Neural cell (in vitro differentiated cells): ENCODE measurements around the gene GRM1. TPM values are rescaled to one million over a fixed set of nuclear protein-coding genes. Genes with fewer than 3 reads are reported as not detected.

ENCODE experiments used
- H2AFZ ChIP-seq: fragments of 200-600, 300-800 bp; sonication (generic), shearing (Covaris generic); 2 replicates; pipeline ENCODE4 v1.6.0; 2014; ENCODE audit warnings: low read depth, mild to moderate bottlenecking, antibody characterized with exemption, low read length, moderate library complexity
- H3F3A ChIP-seq: fragments of 200-600 bp; shearing (Covaris generic); 2 replicates; pipeline ENCODE4 v1.6.1; 2016; ENCODE audit warnings: mild to moderate bottlenecking, moderate library complexity, mixed read lengths, antibody characterized with exemption, low read length; ENCODE audit not compliant: insufficient read depth, poor library complexity, severe bottlenecking
- H3K27ac ChIP-seq: fragments of 200-600, 300-800 bp; sonication (generic), shearing (Covaris generic); 2 replicates; pipeline ENCODE4 v1.5.1; 2014; ENCODE audit warnings: mild to moderate bottlenecking, low read length, moderate library complexity
- H3K27me3 ChIP-seq: fragments of 300-800, 200-600 bp; sonication (generic), shearing (Covaris generic); 2 replicates; pipeline ENCODE4 v1.6.0; 2014; ENCODE audit warnings: mild to moderate bottlenecking, low read depth, low read length, moderate library complexity; ENCODE audit not compliant: insufficient read depth
- H3K36me3 ChIP-seq: fragments of 300-800, 200-600 bp; sonication (generic), shearing (Covaris generic); 2 replicates; pipeline ENCODE4 v1.5.1; 2014; ENCODE audit warnings: mild to moderate bottlenecking, antibody characterized with exemption, low read length, moderate library complexity; ENCODE audit not compliant: insufficient read depth
- H3K4me2 ChIP-seq: fragments of 300-800, 200-600 bp; sonication (generic), shearing (Covaris generic); 2 replicates; pipeline ENCODE4 v1.6.0; 2014; ENCODE audit warnings: mild to moderate bottlenecking, low read length
- H3K4me3 ChIP-seq: fragments of 300-800, 200-600 bp; sonication (generic), shearing (Covaris generic); 2 replicates; pipeline ENCODE4 v1.5.1; 2014; ENCODE audit warnings: mild to moderate bottlenecking, low read length, moderate library complexity
- H3K79me2 ChIP-seq: fragments of 200-600 bp; shearing (Covaris generic); replicated peaks from 2 replicates; pipeline ENCODE4 v1.6.0; 2014; ENCODE audit warnings: mild to moderate bottlenecking, low read length, moderate library complexity; ENCODE audit not compliant: insufficient read depth
- H3K9ac ChIP-seq: fragments of 300-800, 200-600 bp; sonication (generic), shearing (Covaris generic); 2 replicates; pipeline ENCODE4 v1.6.1; 2016; ENCODE audit warnings: mild to moderate bottlenecking, low read length, mixed read lengths
- H3K9me2 ChIP-seq: fragments of 200-600 bp; shearing (Covaris generic); 2 replicates; pipeline ENCODE4 v1.6.1; 2016; ENCODE audit warnings: mild to moderate bottlenecking, low read length, mixed read lengths; ENCODE audit not compliant: insufficient read depth
- H3K9me3 ChIP-seq: fragments of 200-600, 300-800 bp; sonication (generic), shearing (Covaris generic); 2 replicates; pipeline ENCODE4 v1.6.1; 2016; ENCODE audit warnings: mild to moderate bottlenecking, mixed run types, low read length, moderate library complexity, mixed read lengths
- H4K20me1 ChIP-seq: fragments of 200-600 bp; shearing (Covaris generic); 2 replicates; pipeline ENCODE4 v1.6.1; 2016; ENCODE audit warnings: mild to moderate bottlenecking, mixed run types; ENCODE audit not compliant: insufficient read depth
- EP300 ChIP-seq: fragments of 450-650 bp; conservative IDR thresholded peaks from 2 replicates; pipeline ENCODE4 v1.6.1; 2014; ENCODE audit warnings: antibody characterized with exemption, mild to moderate bottlenecking, moderate library complexity; ENCODE audit not compliant: poor library complexity, severe bottlenecking
- EZH2 ChIP-seq: fragments of 200-600, 300-800 bp; shearing (Covaris generic), sonication (generic); IDR thresholded peaks from 2 replicates; pipeline ENCODE4 v1.6.1; 2014; ENCODE audit warnings: antibody characterized with exemption, low read length, borderline replicate concordance, mild to moderate bottlenecking; ENCODE audit not compliant: insufficient read depth, poor library complexity, severe bottlenecking
- MXI1 ChIP-seq: fragments of 450-650 bp; conservative IDR thresholded peaks from 2 replicates; pipeline ENCODE4 v1.6.1; 2014; ENCODE audit warnings: antibody characterized with exemption, mild to moderate bottlenecking; ENCODE audit not compliant: poor library complexity, severe bottlenecking
- POLR2AphosphoS5 ChIP-seq: IDR thresholded peaks from 2 replicates; pipeline ENCODE4 v1.6.1; 2012
- RAD21 ChIP-seq: fragments of 450-650 bp; conservative IDR thresholded peaks from 2 replicates; pipeline ENCODE4 v1.6.1; 2014; ENCODE audit warnings: antibody characterized with exemption, mild to moderate bottlenecking, moderate library complexity
- REST ChIP-seq: IDR thresholded peaks from 2 replicates; pipeline ENCODE4 v1.6.1; 2012; ENCODE audit warnings: borderline replicate concordance
- SMC3 ChIP-seq: fragments of 450-650 bp; conservative IDR thresholded peaks from 2 replicates; pipeline ENCODE4 v1.6.1; 2014; ENCODE audit warnings: antibody characterized with exemption, mild to moderate bottlenecking, moderate library complexity; ENCODE audit not compliant: poor library complexity
- TAF1 ChIP-seq: IDR thresholded peaks from 2 replicates; pipeline ENCODE4 v1.6.1; 2012; ENCODE audit warnings: low read depth
- polyA plus RNA-seq: library from polyadenylated mRNA; depleted of rRNA; stranded (reverse); fragments of >200 nt; gene quantifications from 2 replicates; pipeline ENCODE4 v1.2.3, GENCODE V29; 2014
- TF ChIP-seq, protein P1 (sequence below): fragments of 450-650 bp; IDR thresholded peaks from 2 replicates; pipeline ENCODE4 v1.5.1; 2014; ENCODE audit warnings: antibody characterized with exemption, mild to moderate bottlenecking, moderate library complexity; ENCODE audit not compliant: poor library complexity, severe bottlenecking

The GRM1 gene
- polyA plus RNA-seq, 1 donor from 2014 or later, result 2.9 TPM

DNA sequence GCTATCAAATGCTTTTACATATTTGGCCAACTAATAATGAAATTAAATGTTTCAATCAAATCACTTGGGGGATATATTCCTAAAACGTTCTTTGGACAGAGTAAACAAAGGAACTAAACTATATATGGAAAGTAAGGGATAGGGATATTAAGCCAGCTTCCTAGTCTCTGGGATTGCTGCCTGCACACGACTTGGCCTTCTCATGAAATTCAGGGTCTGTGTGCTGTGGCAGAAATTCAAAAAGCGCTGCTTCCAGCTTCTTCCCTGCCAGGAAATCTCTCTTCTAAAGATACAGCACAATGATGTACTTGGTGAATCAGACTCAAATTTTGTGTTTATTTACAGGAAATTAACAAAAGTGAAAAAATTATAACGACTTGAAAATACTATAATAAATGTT, 308.5 kb downstream of the GRM1 start:
- H3K9me3 ChIP-seq, result no peaks in the 10 kb centered on the region
- H3K27ac ChIP-seq, result no peak overlapping the region
- no peak overlapping the region for H3K9ac ChIP-seq
- no peaks in the 10 kb centered on the region for H3K36me3 ChIP-seq
- TF ChIP-seq, protein P1, sequence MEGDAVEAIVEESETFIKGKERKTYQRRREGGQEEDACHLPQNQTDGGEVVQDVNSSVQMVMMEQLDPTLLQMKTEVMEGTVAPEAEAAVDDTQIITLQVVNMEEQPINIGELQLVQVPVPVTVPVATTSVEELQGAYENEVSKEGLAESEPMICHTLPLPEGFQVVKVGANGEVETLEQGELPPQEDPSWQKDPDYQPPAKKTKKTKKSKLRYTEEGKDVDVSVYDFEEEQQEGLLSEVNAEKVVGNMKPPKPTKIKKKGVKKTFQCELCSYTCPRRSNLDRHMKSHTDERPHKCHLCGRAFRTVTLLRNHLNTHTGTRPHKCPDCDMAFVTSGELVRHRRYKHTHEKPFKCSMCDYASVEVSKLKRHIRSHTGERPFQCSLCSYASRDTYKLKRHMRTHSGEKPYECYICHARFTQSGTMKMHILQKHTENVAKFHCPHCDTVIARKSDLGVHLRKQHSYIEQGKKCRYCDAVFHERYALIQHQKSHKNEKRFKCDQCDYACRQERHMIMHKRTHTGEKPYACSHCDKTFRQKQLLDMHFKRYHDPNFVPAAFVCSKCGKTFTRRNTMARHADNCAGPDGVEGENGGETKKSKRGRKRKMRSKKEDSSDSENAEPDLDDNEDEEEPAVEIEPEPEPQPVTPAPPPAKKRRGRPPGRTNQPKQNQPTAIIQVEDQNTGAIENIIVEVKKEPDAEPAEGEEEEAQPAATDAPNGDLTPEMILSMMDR, result no peak
- TF ChIP-seq SMC3 (no peak), EP300 (no peak), MXI1 (no peak), TAF1 (no peak), RAD21 (no peak), REST (no peak), POLR2AphosphoS5 (no peak)
- H4K20me1 ChIP-seq, result no peaks in the 10 kb centered on the region
- H3K4me3 ChIP-seq, result no peak overlapping the region
- H3K4me2 ChIP-seq, result no peak overlapping the region
- no peaks in the 10 kb centered on the region for H3F3A ChIP-seq
- no peaks in the 10 kb centered on the region for H3K9me2 ChIP-seq
- no peaks in the 10 kb centered on the region for H3K27me3 ChIP-seq
- no peaks in the 10 kb centered on the region for H3K79me2 ChIP-seq
- no peak overlapping the region for H2AFZ ChIP-seq

DNA sequence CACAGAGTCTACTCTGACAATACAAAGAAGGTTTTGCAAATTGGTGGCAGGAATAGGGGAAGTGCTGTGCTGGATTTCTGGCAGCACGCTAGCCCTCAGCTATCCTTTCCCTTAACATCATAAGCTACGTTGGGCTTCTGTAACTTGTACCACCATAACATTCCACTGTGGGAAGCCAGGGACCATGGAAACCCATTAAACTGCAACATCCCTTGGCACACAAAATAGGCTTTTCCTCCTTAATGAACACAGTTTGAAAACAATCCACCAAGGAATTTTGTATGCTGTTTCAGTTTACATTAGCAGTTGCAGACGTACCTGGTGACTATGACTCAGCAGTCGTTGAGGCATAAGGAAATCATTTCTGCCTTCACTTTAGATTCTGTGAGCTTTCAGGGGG, 310.9 kb downstream of the GRM1 start:
- Histone ChIP-seq H3K27me3 (no peaks in the 10 kb centered on the region), H4K20me1 (no peaks in the 10 kb centered on the region), H2AFZ (no peak overlapping the region), H3K4me3 (no peak overlapping the region), H3K79me2 (no peaks in the 10 kb centered on the region), H3K27ac (no peak overlapping the region), H3F3A (no peaks in the 10 kb centered on the region), H3K9me2 (no peaks in the 10 kb centered on the region), H3K9me3 (no peaks in the 10 kb centered on the region), H3K4me2 (no peak overlapping the region), H3K9ac (no peak overlapping the region), H3K36me3 (no peaks in the 10 kb centered on the region)
- TF ChIP-seq, protein P1, result no peak
- no peak for TF ChIP-seq TAF1
- TF ChIP-seq POLR2AphosphoS5, result no peak
- TF ChIP-seq MXI1, result no peak
- TF ChIP-seq SMC3, result no peak
- no peak for TF ChIP-seq RAD21
- TF ChIP-seq EZH2, result no peak
- TF ChIP-seq REST, result no peak
- no peak for TF ChIP-seq EP300
